WTC11 (cell line): Measurements from ENCODE around the gene TSPO. TPM values are rescaled to one million over a fixed set of nuclear protein-coding genes. Genes with fewer than 3 reads are reported as not detected.
A peak's percentile ranks its signal among the peaks of the same experiment; 100 is the strongest.

Source experiments
- ATAC-seq: fragments of 200-7000 bp; cut with Tn5 transposase; 2 replicates; pipeline ENCODE4 v1.10.0; 2021; ENCODE audit warnings: mild to moderate bottlenecking, moderate library complexity
- CTCF ChIA-PET: fragments of 300-600 bp; sonication (Branson Sonifier 250); formaldehyde crosslinking; loops from one replicate; lab custom pipeline; 2021; ENCODE audit warnings: antibody characterized with exemption; lab: Charles Lee
- POLR2A ChIA-PET: fragments of 350-600 bp; sonication (Branson Sonifier 250); formaldehyde crosslinking; loops from one replicate; lab custom pipeline; 2021; ENCODE audit warnings: antibody characterized with exemption; lab: Charles Lee
- DNase-seq: peaks from one replicate; pipeline ENCODE4 v3.0.0; 2021; ENCODE audit warnings: low spot score
- H3K27ac Mint-ChIP-seq: 2 replicates; pipeline ENCODE4 v1.8.0; 2021; ENCODE audit warnings: mixed read lengths
- H3K27me3 Mint-ChIP-seq: 2 replicates; pipeline ENCODE4 v1.8.0; 2021; ENCODE audit warnings: low read depth, mild to moderate bottlenecking, moderate library complexity, mixed read lengths
- H3K36me3 Mint-ChIP-seq: 2 replicates; pipeline ENCODE4 v1.8.0; 2021; ENCODE audit warnings: mixed read lengths
- H3K4me1 Mint-ChIP-seq: 2 replicates; pipeline ENCODE4 v1.8.0; 2022; ENCODE audit warnings: mixed read lengths
- H3K4me3 Mint-ChIP-seq: 2 replicates; pipeline ENCODE4 v1.8.0; 2021; ENCODE audit warnings: mild to moderate bottlenecking, moderate library complexity, mixed read lengths
- H3K9me3 Mint-ChIP-seq: 2 replicates; pipeline ENCODE4 v1.8.0; 2021; ENCODE audit warnings: mixed read lengths
- ATF1 ChIP-seq: sonication (generic); formaldehyde crosslinking; IDR thresholded peaks from 2 replicates; pipeline ENCODE4 v1.8.1; 2023; ENCODE audit warnings: mild to moderate bottlenecking, moderate library complexity, missing genetic modification reagents
- ATF6 ChIP-seq: sonication (generic); formaldehyde crosslinking; IDR thresholded peaks from 2 replicates; pipeline ENCODE4 v1.8.1; 2023; ENCODE audit warnings: mild to moderate bottlenecking, missing genetic modification reagents
- CDX4 ChIP-seq: fragments of 250-450 bp; sonication (Bioruptor Pico); IDR thresholded peaks from 2 replicates; pipeline ENCODE4 v1.9.0; 2021; ENCODE audit warnings: moderate library complexity, mild to moderate bottlenecking, inconsistent platforms, borderline replicate concordance
- CREB1 ChIP-seq: sonication (generic); formaldehyde crosslinking; IDR thresholded peaks from 2 replicates; pipeline ENCODE4 v1.8.0; 2023; ENCODE audit warnings: mild to moderate bottlenecking, missing genetic modification reagents
- E2F1 ChIP-seq: sonication (generic); formaldehyde crosslinking; IDR thresholded peaks from 2 replicates; pipeline ENCODE4 v1.8.0; 2022; ENCODE audit warnings: mild to moderate bottlenecking, missing genetic modification reagents
- FOXJ3 ChIP-seq: sonication (generic); formaldehyde crosslinking; IDR thresholded peaks from 2 replicates; pipeline ENCODE4 v1.9.0; 2021; ENCODE audit warnings: missing genetic modification reagents, mild to moderate bottlenecking, borderline replicate concordance
- FOXK1 ChIP-seq: sonication (generic); formaldehyde crosslinking; IDR thresholded peaks from 2 replicates; pipeline ENCODE4 v1.8.0; 2022; ENCODE audit warnings: mild to moderate bottlenecking, moderate library complexity, missing genetic modification reagents
- GABPB1 ChIP-seq: sonication (generic); formaldehyde crosslinking; IDR thresholded peaks from 2 replicates; pipeline ENCODE4 v1.8.1; 2023; ENCODE audit warnings: mild to moderate bottlenecking, missing genetic modification reagents
- GTF2I ChIP-seq: fragments of 250-450 bp; sonication (Bioruptor Pico); conservative IDR thresholded peaks from 2 replicates; pipeline ENCODE4 v1.4.0; 2021; ENCODE audit warnings: mild to moderate bottlenecking
- JAZF1 ChIP-seq: fragments of 250-450 bp; sonication (Bioruptor Pico); IDR thresholded peaks from 2 replicates; pipeline ENCODE4 v1.9.0; 2021; ENCODE audit warnings: moderate library complexity, mild to moderate bottlenecking, inconsistent platforms
- JUN ChIP-seq: sonication (generic); formaldehyde crosslinking; IDR thresholded peaks from 2 replicates; pipeline ENCODE4 v1.8.0; 2023; ENCODE audit warnings: mild to moderate bottlenecking, missing genetic modification reagents
- MXD4 ChIP-seq: fragments of 250-450 bp; sonication (Bioruptor Pico); IDR thresholded peaks from 2 replicates; pipeline ENCODE4 v1.8.0; 2021; ENCODE audit warnings: mild to moderate bottlenecking, moderate library complexity, borderline replicate concordance
- NR1H2 ChIP-seq: sonication (generic); formaldehyde crosslinking; IDR thresholded peaks from 2 replicates; pipeline ENCODE4 v1.9.0; 2021; ENCODE audit warnings: mild to moderate bottlenecking, moderate library complexity, missing genetic modification reagents
- RORB ChIP-seq: fragments of 250-450 bp; sonication (Bioruptor Pico); IDR thresholded peaks from 2 replicates; pipeline ENCODE4 v1.9.0; 2021; ENCODE audit warnings: mild to moderate bottlenecking
- TP53 ChIP-seq: sonication (generic); formaldehyde crosslinking; IDR thresholded peaks from 2 replicates; pipeline ENCODE4 v1.8.1; 2023; ENCODE audit warnings: mild to moderate bottlenecking, missing genetic modification reagents
- ZNF121 ChIP-seq: sonication (generic); formaldehyde crosslinking; IDR thresholded peaks from 2 replicates; pipeline ENCODE4 v1.8.0; 2023; ENCODE audit warnings: missing genetic modification reagents
- ZNF416 ChIP-seq: fragments of 250-450 bp; sonication (Bioruptor Pico); IDR thresholded peaks from 2 replicates; pipeline ENCODE4 v1.9.0; 2021; ENCODE audit warnings: mild to moderate bottlenecking, inconsistent platforms
- total RNA-seq: library from RNA; stranded (reverse); gene quantifications from 3 replicates; pipeline ENCODE4 v1.2.3, GENCODE V29; 2021
- TF ChIP-seq, protein P1 (sequence below): sonication (generic); formaldehyde crosslinking; IDR thresholded peaks from 2 replicates; pipeline ENCODE4 v1.8.1; 2022; ENCODE audit warnings: mild to moderate bottlenecking, missing genetic modification reagents, moderate library complexity, borderline replicate concordance
- TF ChIP-seq, protein P2 (sequence below): fragments of 200-600 bp; IDR thresholded peaks from 2 replicates; pipeline ENCODE4 v1.8.0; 2022; ENCODE audit warnings: antibody characterized with exemption
- TF ChIP-seq, protein P3 (sequence below): sonication (generic); formaldehyde crosslinking; IDR thresholded peaks from 2 replicates; pipeline ENCODE4 v1.8.1; 2022; ENCODE audit warnings: mild to moderate bottlenecking, moderate library complexity, missing genetic modification reagents
- TF ChIP-seq, protein P4 (sequence below): fragments of 250-450 bp; sonication (Bioruptor Pico); IDR thresholded peaks from 2 replicates; pipeline ENCODE4 v1.9.0; 2021; ENCODE audit warnings: mild to moderate bottlenecking
- TF ChIP-seq, protein P5 (sequence below): sonication (generic); formaldehyde crosslinking; IDR thresholded peaks from 2 replicates; pipeline ENCODE4 v1.8.0; 2022; ENCODE audit warnings: mild to moderate bottlenecking, missing genetic modification reagents

TSPO gene
- total RNA-seq, 1 experiment from 2014 or later = 21.9 TPM

GRCh38 chr22:43186272-43187170 is 35.2 kb downstream of the TSPO start, which contains the start of gene TTLL12 (continued):
- TF ChIP-seq FOXJ3 (no peak), ATF6 (no peak), GABPB1 (CRISPR knock-in tag) (no peak), RORB (CRISPR knock-in tag) (no peak), MXD4 (CRISPR knock-in tag) (no peak), CDX4 (CRISPR knock-in tag) (no peak), E2F1 (no peak), JUN (peak; percentile 84; the same call in 1 of the 2 replicates)
- TF ChIP-seq, protein P1, sequence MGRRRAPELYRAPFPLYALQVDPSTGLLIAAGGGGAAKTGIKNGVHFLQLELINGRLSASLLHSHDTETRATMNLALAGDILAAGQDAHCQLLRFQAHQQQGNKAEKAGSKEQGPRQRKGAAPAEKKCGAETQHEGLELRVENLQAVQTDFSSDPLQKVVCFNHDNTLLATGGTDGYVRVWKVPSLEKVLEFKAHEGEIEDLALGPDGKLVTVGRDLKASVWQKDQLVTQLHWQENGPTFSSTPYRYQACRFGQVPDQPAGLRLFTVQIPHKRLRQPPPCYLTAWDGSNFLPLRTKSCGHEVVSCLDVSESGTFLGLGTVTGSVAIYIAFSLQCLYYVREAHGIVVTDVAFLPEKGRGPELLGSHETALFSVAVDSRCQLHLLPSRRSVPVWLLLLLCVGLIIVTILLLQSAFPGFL = no peak
- TF ChIP-seq, protein P2, sequence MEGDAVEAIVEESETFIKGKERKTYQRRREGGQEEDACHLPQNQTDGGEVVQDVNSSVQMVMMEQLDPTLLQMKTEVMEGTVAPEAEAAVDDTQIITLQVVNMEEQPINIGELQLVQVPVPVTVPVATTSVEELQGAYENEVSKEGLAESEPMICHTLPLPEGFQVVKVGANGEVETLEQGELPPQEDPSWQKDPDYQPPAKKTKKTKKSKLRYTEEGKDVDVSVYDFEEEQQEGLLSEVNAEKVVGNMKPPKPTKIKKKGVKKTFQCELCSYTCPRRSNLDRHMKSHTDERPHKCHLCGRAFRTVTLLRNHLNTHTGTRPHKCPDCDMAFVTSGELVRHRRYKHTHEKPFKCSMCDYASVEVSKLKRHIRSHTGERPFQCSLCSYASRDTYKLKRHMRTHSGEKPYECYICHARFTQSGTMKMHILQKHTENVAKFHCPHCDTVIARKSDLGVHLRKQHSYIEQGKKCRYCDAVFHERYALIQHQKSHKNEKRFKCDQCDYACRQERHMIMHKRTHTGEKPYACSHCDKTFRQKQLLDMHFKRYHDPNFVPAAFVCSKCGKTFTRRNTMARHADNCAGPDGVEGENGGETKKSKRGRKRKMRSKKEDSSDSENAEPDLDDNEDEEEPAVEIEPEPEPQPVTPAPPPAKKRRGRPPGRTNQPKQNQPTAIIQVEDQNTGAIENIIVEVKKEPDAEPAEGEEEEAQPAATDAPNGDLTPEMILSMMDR = no peak
- TF ChIP-seq, protein P3, sequence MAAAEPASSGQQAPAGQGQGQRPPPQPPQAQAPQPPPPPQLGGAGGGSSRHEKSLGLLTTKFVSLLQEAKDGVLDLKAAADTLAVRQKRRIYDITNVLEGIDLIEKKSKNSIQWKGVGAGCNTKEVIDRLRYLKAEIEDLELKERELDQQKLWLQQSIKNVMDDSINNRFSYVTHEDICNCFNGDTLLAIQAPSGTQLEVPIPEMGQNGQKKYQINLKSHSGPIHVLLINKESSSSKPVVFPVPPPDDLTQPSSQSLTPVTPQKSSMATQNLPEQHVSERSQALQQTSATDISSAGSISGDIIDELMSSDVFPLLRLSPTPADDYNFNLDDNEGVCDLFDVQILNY (CRISPR knock-in tag) = no peak

- Mint-ChIP-seq H3K27me3 (peaks cover 22% of the 10 kb centered on the region), H3K36me3 (peaks cover 4% of the 10 kb centered on the region), H3K4me3 (peak overlapping the region; percentile 65), H3K9me3 (no peaks in the 10 kb centered on the region), H3K27ac (peak overlapping the region; percentile 74), H3K4me1 (peaks cover 24% of the 10 kb centered on the region)
- ATAC-seq (peak; percentile 86), DNase-seq (peak; percentile 95)
- ChIA-PET POLR2A (interaction anchor here (0.5 to 1.4 kb wide), 5 partner anchors 24 to 676 kb away, joined by 3 to 4 read pairs (median 3); no protein-coding TSS in a partner anchor), CTCF (interaction anchor here (0.6 to 4.9 kb wide), 46 partner anchors 9 to 736 kb away, joined by 3 to 85 read pairs (median 4); partner anchors contain the start of genes EFCAB6, PNPLA3 and POLDIP3)
- TF ChIP-seq ATF1 (no peak), JAZF1 (CRISPR knock-in tag) (no peak), CREB1 (CRISPR knock-in tag) (no peak), FOXK1 (CRISPR knock-in tag) (peak; percentile 62), TP53 (CRISPR knock-in tag) (no peak), GTF2I (CRISPR knock-in tag) (no peak; the same call in 1 of the 2 replicates), NR1H2 (CRISPR knock-in tag) (no peak), ATF6 (no peak), ZNF416 (CRISPR knock-in tag) (0 out of 2 replicates have a peak, but pooled peaks have one; percentile 5), ZNF121 (CRISPR knock-in tag) (no peak)
- TF ChIP-seq, protein P4, sequence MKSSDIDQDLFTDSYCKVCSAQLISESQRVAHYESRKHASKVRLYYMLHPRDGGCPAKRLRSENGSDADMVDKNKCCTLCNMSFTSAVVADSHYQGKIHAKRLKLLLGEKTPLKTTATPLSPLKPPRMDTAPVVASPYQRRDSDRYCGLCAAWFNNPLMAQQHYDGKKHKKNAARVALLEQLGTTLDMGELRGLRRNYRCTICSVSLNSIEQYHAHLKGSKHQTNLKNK (CRISPR knock-in tag) = no peak
- TF ChIP-seq, protein P5, sequence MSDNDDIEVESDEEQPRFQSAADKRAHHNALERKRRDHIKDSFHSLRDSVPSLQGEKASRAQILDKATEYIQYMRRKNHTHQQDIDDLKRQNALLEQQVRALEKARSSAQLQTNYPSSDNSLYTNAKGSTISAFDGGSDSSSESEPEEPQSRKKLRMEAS (CRISPR knock-in tag) = peak; percentile 76; the same call in 1 of the 2 replicates
These were observed 36.1 kb downstream of the TSPO start for GRCh38 chr22:43187171-43188099.
